ENCODE results near the gene TMEM164. TPM values are rescaled to one million over a fixed set of nuclear protein-coding genes. Genes with fewer than 3 reads are reported as not detected.

The TMEM164 gene
- total and polyA plus RNA-seq, 12 donors: 8.7 to 32.2 (median 24.8) TPM

DNA sequence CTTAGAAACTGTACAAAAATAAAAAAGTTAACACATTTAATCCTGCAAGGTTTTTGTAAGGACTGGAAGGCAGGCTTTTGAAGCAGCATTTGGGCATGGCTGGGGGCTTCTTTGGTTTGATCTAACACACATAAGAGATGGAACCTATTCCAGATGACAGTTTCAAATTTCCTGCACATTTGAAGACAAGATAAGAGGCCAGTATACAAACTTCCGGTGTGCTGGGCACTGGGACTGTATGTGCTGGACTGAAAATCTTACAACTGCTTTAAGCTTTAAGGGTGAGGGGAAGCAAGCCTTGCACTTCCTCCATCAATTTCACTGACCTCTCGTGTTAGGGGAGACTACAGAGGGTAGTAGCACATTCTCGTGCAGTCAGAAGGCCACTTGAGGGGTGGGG is 192.1 kb downstream of the TMEM164 start:
- no peak for DNase-seq
- H3K9me3 ChIP-seq (replicated peaks in 1 of 3): no peaks in the 10 kb centered on the region
- no peak overlapping the region for H3K27ac ChIP-seq
- peaks cover 5% of the 10 kb centered on the region for H3K27me3 ChIP-seq
- WGBS, 4 donors: 60 to 80% (median 63%) methylated on average over 3 of the region's 3 CpGs
- intact Hi-C loops (cut with DNase I): no loop called here
- no peaks in the 10 kb centered on the region for H3K4me1 ChIP-seq (replicated peaks in 1 of 2)
- no peaks in the 10 kb centered on the region for H3K36me3 ChIP-seq (replicated peaks in 1 of 2)
- TF ChIP-seq CTCF (IDR thresholded peaks at IDR 0.05) (no peak), POLR2A (IDR thresholded peaks at IDR 0.05) (no peak)
- no peak overlapping the region for H3K4me3 ChIP-seq

DNA sequence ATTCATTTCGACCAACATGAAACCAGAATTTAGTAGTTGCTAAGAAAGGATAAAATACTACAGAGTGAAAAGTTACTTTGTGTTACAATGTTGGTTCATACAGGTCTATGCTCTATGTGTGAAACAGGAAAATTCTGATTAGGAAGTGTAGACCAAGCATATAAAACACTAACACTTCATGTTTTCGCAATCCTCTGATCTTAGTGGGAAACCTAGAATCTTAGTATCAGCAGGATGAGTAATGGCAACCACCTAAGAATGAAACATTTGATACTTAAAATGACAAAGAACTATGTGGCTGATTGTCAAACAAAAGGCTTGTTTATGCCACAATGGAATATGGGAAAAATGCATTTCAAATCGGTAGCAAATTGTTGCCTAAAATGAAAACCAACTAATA is 198.9 kb downstream of the TMEM164 start:
- no peak for DNase-seq
- TF ChIP-seq CTCF (IDR thresholded peaks at IDR 0.05): no peak
- TF ChIP-seq POLR2A (IDR thresholded peaks at IDR 0.05): no peak
- H3K27ac ChIP-seq: no peak overlapping the region
- no peaks in the 10 kb centered on the region for H3K4me1 ChIP-seq (replicated peaks in 1 of 2)
- H3K36me3 ChIP-seq (replicated peaks in 1 of 2): no peaks in the 10 kb centered on the region
- intact Hi-C loops (cut with DNase I): no loop called here
- H3K27me3 ChIP-seq: peaks cover 7% of the 10 kb centered on the region
- WGBS, 4 donors: 67 to 97% (median 83%) methylated on average over 3 of the region's 3 CpGs
- H3K4me3 ChIP-seq: no peak overlapping the region
- no peaks in the 10 kb centered on the region for H3K9me3 ChIP-seq (replicated peaks in 1 of 3)

DNA sequence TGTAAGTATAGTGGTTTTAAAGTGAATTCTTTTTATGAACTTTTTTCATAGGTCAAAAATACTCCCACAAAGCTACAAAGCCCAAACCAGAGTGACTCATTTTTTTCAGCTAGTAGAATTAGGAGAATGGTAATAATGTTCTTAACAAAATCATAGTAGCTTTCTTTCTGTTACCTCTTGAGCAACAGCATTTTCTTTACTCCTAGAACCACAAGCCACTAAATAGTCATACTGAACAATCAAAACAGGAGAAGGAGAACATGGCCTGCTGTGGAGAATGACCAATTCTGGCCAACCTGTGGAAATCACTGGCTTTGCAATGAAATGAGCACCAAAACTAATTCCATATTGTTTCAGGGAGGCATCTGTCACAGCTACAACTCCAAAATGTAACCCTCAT is 202.1 kb downstream of the TMEM164 start:
- H3K36me3 ChIP-seq (replicated peaks in 1 of 2): no peaks in the 10 kb centered on the region
- TF ChIP-seq POLR2A (IDR thresholded peaks at IDR 0.05) (no peak), CTCF (IDR thresholded peaks at IDR 0.05) (no peak)
- no peaks in the 10 kb centered on the region for H3K4me1 ChIP-seq (replicated peaks in 1 of 2)
- H3K27ac ChIP-seq: no peak overlapping the region
- H3K9me3 ChIP-seq (replicated peaks in 1 of 3): no peaks in the 10 kb centered on the region
- no peak for DNase-seq
- no peak overlapping the region for H3K4me3 ChIP-seq
- intact Hi-C loops (cut with DNase I): no loop called here
- peaks cover 7% of the 10 kb centered on the region for H3K27me3 ChIP-seq

DNA sequence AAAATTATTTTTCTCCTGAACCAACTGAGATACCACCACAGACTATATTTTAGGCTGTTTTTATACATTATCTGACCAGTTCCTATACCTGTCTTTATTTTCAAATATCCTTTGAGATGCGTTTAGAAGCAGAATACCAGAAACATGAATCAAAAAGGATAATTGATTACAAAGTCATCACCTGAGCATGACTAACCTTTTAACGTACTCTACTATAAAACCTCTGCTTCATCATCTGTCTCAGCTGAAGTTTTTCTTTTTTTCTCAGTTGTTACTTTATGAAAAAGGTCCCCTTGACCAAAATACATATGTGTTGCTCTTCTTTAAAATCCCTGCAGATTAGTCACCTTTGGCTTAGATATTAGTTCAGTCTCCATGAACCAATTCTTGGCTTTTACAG is 205.2 kb downstream of the TMEM164 start:
- no peaks in the 10 kb centered on the region for H3K36me3 ChIP-seq (replicated peaks in 1 of 2)
- 55 to 84% (median 70%) methylated on average over 2 of the region's 2 CpGs for WGBS, 4 donors
- no peaks in the 10 kb centered on the region for H3K9me3 ChIP-seq (replicated peaks in 1 of 3)
- intact Hi-C loops (cut with DNase I): no loop called here
- TF ChIP-seq CTCF (IDR thresholded peaks at IDR 0.05): no peak
- no peak for TF ChIP-seq POLR2A (IDR thresholded peaks at IDR 0.05)
- no peak overlapping the region for H3K27ac ChIP-seq
- H3K4me1 ChIP-seq (replicated peaks in 1 of 2): no peaks in the 10 kb centered on the region
- no peak overlapping the region for H3K4me3 ChIP-seq
- peaks cover 4% of the 10 kb centered on the region for H3K27me3 ChIP-seq
- no peak for DNase-seq

Data from adrenal gland (tissue), 12 donors.